Progenitor cell of endocrine pancreas (in vitro differentiated cells): ENCODE results near the gene SETBP1. TPM values are rescaled to one million over a fixed set of nuclear protein-coding genes. Genes with fewer than 3 reads are reported as not detected.

Experiments used
- DNase-seq: peaks from one replicate; pipeline ENCODE4 v3.0.0; 2021; ENCODE audit warnings: low spot score; ENCODE audit not compliant: unreplicated experiment
- H3K27ac Mint-ChIP-seq: 2 replicates; pipeline ENCODE4 v1.8.0; 2021; ENCODE audit warnings: mild to moderate bottlenecking, moderate library complexity, mixed read lengths
- H3K27me3 Mint-ChIP-seq: 2 replicates; pipeline ENCODE4 v1.8.0; 2021; ENCODE audit warnings: mixed read lengths
- H3K36me3 Mint-ChIP-seq: 2 replicates; pipeline ENCODE4 v1.8.0; 2022; ENCODE audit warnings: mixed read lengths; ENCODE audit not compliant: insufficient read depth
- H3K4me1 Mint-ChIP-seq: 2 replicates; pipeline ENCODE4 v1.8.0; 2021; ENCODE audit warnings: low read depth, mixed read lengths
- H3K4me3 Mint-ChIP-seq: 2 replicates; pipeline ENCODE4 v1.8.0; 2021; ENCODE audit warnings: low read depth, mild to moderate bottlenecking, moderate library complexity, mixed read lengths
- H3K9me3 Mint-ChIP-seq: 2 replicates; pipeline ENCODE4 v1.8.0; 2021; ENCODE audit warnings: low read depth, mixed read lengths
- total RNA-seq: library from RNA; stranded (reverse); gene quantifications from 2 replicates; pipeline ENCODE4 v1.2.1, GENCODE V29; 2021
- TF ChIP-seq, protein P1 (sequence below): fragments of 200-600 bp; sonication (generic); IDR thresholded peaks from one replicate; pipeline ENCODE4 v1.5.0; 2021; ENCODE audit warnings: antibody characterized with exemption, mild to moderate bottlenecking; ENCODE audit not compliant: unreplicated experiment

SETBP1 gene
- total RNA-seq, 1 donor from 2014 or later, result 30.8 TPM

DNA sequence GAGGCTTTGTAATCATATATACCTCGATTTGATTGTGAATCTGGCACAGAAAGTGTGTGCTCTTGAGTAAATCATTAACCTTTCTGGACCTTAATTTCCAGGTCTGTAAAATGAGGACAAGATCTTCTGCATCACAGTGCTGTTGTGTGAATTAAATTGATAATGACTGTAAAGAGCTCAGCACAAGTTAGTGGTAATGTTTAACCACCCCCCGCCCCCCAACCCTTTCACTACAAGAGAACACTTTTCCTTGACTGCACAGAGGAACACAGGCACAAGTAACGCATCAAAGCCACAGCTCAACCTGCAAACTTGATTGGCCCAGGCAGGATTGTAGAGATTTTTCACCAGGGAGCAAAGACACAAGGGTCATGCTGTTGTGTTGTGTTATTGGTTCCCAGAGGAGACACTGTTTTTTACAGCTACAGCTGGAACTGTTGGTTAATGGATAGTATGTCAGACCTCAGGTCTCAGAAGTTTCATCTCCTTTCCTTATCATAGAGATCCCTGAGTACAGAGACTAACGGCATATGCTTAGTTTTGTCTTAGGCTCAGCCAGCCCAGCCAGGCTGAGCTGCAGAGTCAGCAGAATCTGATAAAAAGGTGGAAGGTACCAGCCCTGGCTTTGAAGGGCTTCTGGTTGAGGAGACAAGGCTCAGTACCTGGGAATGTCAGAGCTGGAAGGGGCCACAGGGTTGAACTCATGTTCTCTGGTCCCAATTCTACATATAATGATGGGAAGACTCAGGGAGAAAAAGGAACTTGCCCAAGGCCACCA is 10.6 kb downstream of the SETBP1 start:
- Mint-ChIP-seq H3K9me3 (no peaks in the 10 kb centered on the region), H3K27ac (no peak overlapping the region), H3K4me3 (no peak overlapping the region), H3K27me3 (no peaks in the 10 kb centered on the region), H3K36me3 (no peaks in the 10 kb centered on the region), H3K4me1 (peaks cover 30% of the 10 kb centered on the region)
- TF ChIP-seq, protein P1, sequence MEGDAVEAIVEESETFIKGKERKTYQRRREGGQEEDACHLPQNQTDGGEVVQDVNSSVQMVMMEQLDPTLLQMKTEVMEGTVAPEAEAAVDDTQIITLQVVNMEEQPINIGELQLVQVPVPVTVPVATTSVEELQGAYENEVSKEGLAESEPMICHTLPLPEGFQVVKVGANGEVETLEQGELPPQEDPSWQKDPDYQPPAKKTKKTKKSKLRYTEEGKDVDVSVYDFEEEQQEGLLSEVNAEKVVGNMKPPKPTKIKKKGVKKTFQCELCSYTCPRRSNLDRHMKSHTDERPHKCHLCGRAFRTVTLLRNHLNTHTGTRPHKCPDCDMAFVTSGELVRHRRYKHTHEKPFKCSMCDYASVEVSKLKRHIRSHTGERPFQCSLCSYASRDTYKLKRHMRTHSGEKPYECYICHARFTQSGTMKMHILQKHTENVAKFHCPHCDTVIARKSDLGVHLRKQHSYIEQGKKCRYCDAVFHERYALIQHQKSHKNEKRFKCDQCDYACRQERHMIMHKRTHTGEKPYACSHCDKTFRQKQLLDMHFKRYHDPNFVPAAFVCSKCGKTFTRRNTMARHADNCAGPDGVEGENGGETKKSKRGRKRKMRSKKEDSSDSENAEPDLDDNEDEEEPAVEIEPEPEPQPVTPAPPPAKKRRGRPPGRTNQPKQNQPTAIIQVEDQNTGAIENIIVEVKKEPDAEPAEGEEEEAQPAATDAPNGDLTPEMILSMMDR, result no peak
- no peak for DNase-seq

DNA sequence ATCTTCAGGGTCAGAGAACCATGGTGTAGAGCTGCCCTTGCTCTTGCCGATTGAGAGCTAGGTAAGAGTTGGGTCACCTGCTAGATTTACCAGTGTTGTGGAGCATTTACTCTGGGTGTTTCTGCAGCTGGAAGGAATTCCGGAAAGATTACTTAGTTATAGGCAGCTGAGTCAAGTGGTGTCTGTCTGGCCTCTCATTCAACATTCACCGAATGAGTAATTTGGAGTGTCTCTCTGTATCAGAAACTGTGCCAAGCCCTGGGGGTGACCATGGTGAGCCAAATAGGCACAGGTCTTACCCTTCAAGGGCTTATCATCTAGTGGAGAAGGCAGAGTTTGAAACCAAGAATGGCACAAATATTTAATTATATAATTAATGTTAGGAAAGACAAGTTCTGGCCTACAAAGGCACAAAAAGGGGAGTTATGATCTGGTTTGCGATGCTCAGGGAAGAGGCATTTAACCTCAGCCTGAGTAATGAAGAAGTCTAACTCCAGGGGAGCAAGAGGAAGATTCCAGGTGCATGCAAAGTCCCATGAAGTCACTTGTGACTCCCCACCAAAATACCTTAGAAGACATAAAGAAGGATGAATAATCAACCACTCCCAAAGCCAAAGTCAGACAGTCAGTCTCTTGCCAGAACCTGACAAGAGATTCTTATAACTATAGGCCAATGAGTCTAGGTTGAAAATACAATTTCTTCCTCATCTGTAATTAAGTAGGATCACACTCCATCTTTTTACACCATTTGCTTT is 12.5 kb downstream of the SETBP1 start:
- H3K4me3 Mint-ChIP-seq, result no peak overlapping the region
- peaks cover 45% of the 10 kb centered on the region for H3K4me1 Mint-ChIP-seq
- no peak for DNase-seq
- H3K36me3 Mint-ChIP-seq, result no peaks in the 10 kb centered on the region
- TF ChIP-seq, protein P1, result no peak
- H3K27ac Mint-ChIP-seq, result no peak overlapping the region
- no peaks in the 10 kb centered on the region for H3K27me3 Mint-ChIP-seq
- H3K9me3 Mint-ChIP-seq, result no peaks in the 10 kb centered on the region

DNA sequence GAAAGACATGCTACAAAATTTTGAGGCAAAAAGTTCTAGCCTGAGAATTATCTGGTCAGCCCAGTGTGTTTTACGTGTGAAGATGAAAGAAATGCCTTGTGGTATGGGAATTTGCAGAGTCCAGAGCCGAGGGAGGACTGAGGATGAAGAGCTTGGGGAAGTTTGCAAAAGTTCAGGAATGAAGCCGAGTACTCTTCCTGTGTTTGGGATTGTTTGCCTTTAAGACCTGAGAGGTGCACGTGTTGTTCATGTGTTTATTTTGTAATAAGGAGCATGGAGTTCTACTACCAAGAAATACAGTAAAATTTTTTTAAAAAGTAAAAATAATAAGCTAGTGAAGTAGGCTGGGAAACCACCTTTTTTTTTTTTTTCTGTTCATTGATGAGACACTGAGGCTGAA is 14.8 kb downstream of the SETBP1 start:
- no peaks in the 10 kb centered on the region for H3K36me3 Mint-ChIP-seq
- no peaks in the 10 kb centered on the region for H3K27me3 Mint-ChIP-seq
- H3K4me3 Mint-ChIP-seq, result no peak overlapping the region
- H3K4me1 Mint-ChIP-seq, result peaks cover 47% of the 10 kb centered on the region
- no peak for DNase-seq
- no peaks in the 10 kb centered on the region for H3K9me3 Mint-ChIP-seq
- TF ChIP-seq, protein P1, result no peak
- H3K27ac Mint-ChIP-seq, result no peak overlapping the region

DNA sequence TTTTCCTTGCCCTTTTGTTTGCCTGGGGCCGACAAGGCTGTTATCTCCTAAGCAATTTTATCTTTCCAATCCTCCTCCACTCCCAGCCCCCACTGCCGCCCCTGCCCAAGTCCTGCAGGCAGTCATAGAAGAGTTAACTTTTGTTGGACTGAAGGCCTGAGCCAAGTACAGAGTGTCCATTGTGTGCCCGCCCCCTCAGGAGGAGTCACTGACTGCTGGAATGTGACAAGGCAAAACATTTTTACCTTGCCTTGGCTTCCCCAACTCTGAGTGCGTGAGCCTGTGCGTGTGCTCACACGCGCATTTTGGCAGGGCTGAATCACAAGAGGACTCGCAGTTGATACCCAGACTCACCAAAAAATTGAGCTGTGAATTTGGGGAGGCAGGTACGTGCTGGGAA is 16.2 kb downstream of the SETBP1 start:
- Mint-ChIP-seq H3K27ac (peak overlapping the region; percentile 94), H3K36me3 (peaks cover 4% of the 10 kb centered on the region), H3K9me3 (no peaks in the 10 kb centered on the region), H3K4me3 (peak overlapping the region; percentile 55), H3K4me1 (peaks cover 41% of the 10 kb centered on the region), H3K27me3 (no peaks in the 10 kb centered on the region)
- no peak for DNase-seq
- TF ChIP-seq, protein P1, result no peak

DNA sequence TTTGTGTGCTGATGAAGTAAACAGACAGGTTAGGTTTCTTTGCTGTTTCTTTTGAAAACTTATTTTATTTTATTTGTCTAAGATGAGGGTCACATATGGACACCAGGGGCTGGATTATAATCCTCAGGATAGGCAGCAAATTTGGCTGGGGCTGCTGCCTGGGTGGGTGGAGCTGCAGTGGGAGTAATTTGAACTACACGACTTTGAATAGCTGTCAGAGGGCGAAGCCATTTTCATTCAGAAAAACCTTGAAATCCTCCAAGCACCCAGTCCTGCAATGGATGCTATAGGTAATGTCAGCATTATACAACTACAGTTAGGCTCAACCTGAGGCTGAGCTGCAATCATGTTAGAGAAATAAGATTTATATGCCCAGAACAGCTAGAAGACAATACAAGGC is 16.6 kb downstream of the SETBP1 start:
- TF ChIP-seq, protein P1, result no peak
- peak overlapping the region; percentile 94 for H3K27ac Mint-ChIP-seq
- no peaks in the 10 kb centered on the region for H3K9me3 Mint-ChIP-seq
- peak overlapping the region; percentile 55 for H3K4me3 Mint-ChIP-seq
- peaks cover 41% of the 10 kb centered on the region for H3K4me1 Mint-ChIP-seq
- H3K36me3 Mint-ChIP-seq, result peaks cover 6% of the 10 kb centered on the region
- no peak for DNase-seq
- no peaks in the 10 kb centered on the region for H3K27me3 Mint-ChIP-seq
